Panc1 (cell line): ENCODE results near the gene CDK5RAP2.

Experiments used
- POLR2AphosphoS5 ChIP-seq: IDR thresholded peaks from 2 replicates; pipeline ENCODE4 v1.6.1; 2012; ENCODE audit warnings: mild to moderate bottlenecking, low read depth, low read length, moderate library complexity
- TF ChIP-seq, protein P1 (sequence below): fragments of 450-650 bp; IDR thresholded peaks from 2 replicates; pipeline ENCODE4 v1.5.1; 2017; ENCODE audit warnings: mild to moderate bottlenecking

GRCh38 chr9:120358877-120359276 is 221.1 kb downstream of the CDK5RAP2 start:
- TF ChIP-seq, protein P1, sequence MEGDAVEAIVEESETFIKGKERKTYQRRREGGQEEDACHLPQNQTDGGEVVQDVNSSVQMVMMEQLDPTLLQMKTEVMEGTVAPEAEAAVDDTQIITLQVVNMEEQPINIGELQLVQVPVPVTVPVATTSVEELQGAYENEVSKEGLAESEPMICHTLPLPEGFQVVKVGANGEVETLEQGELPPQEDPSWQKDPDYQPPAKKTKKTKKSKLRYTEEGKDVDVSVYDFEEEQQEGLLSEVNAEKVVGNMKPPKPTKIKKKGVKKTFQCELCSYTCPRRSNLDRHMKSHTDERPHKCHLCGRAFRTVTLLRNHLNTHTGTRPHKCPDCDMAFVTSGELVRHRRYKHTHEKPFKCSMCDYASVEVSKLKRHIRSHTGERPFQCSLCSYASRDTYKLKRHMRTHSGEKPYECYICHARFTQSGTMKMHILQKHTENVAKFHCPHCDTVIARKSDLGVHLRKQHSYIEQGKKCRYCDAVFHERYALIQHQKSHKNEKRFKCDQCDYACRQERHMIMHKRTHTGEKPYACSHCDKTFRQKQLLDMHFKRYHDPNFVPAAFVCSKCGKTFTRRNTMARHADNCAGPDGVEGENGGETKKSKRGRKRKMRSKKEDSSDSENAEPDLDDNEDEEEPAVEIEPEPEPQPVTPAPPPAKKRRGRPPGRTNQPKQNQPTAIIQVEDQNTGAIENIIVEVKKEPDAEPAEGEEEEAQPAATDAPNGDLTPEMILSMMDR = no peak
- TF ChIP-seq POLR2AphosphoS5 = no peak
